GM18909 (cell line): Measurements from ENCODE around the gene TMEM217.
"Not testable (repeated sequence)": the region's sequence is repeated elsewhere in the genome, so short reads cannot be mapped to it uniquely, and the experiment has no call there.

ENCODE experiments used
- ATAC-seq: cut with Tn5 transposase; IDR thresholded peaks from one replicate; pipeline ENCODE4 v1.9.1; 2021; ENCODE audit warnings: mild to moderate bottlenecking; ENCODE audit not compliant: unreplicated experiment, poor library complexity

The TMEM217 gene

GRCh38 chr6:37257634-37258404, at the start of gene TMEM217, which contains the start of gene TBC1D22B:
Gene TMEM217 (minus strand): TSS chr6:37258144. CDS start chr6:37219030, 39,114 bp downstream.
Gene TBC1D22B (plus strand): TSS chr6:37257772. CDS start chr6:37257918, 146 bp downstream.
- ATAC-seq: peak; percentile 97

GRCh38 chr6:37307484-37307883, 49.5 kb upstream of the TMEM217 start:
- not testable (repeated sequence) for ATAC-seq

- ATAC-seq: no peak
Measured at GRCh38 chr6:37306624-37307222, 48.8 kb upstream of the TMEM217 start.

GRCh38 chr6:37305841-37306425, 48.0 kb upstream of the TMEM217 start:
- no peak for ATAC-seq

- no peak for ATAC-seq
Measured at GRCh38 chr6:37304766-37305165, 46.8 kb upstream of the TMEM217 start.

GRCh38 chr6:37303891-37304503, 46.1 kb upstream of the TMEM217 start:
- ATAC-seq: no peak

GRCh38 chr6:37303091-37303660, 45.2 kb upstream of the TMEM217 start:
- no peak for ATAC-seq

GRCh38 chr6:37302086-37302686, 44.2 kb upstream of the TMEM217 start:
- ATAC-seq: no peak

GRCh38 chr6:37299990-37300389, 42.0 kb upstream of the TMEM217 start:
- ATAC-seq: no peak

- ATAC-seq: no peak
Measured at GRCh38 chr6:37298958-37299357, 41.0 kb upstream of the TMEM217 start.

- ATAC-seq: not testable (repeated sequence)
Measured at GRCh38 chr6:37297637-37298036, 39.7 kb upstream of the TMEM217 start.

GRCh38 chr6:37293426-37293825, 35.5 kb upstream of the TMEM217 start:
- ATAC-seq: no peak

GRCh38 chr6:37289931-37290330, 32.0 kb upstream of the TMEM217 start:
- no peak for ATAC-seq

GRCh38 chr6:37288247-37288646, 30.3 kb upstream of the TMEM217 start:
- ATAC-seq: no peak

GRCh38 chr6:37287519-37288157, 29.7 kb upstream of the TMEM217 start:
- ATAC-seq: no peak

GRCh38 chr6:37285861-37286311, 27.9 kb upstream of the TMEM217 start:
- ATAC-seq: no peak

- no peak for ATAC-seq
Measured at GRCh38 chr6:37284781-37285180, 26.8 kb upstream of the TMEM217 start.

GRCh38 chr6:37283671-37284151, 25.8 kb upstream of the TMEM217 start:
- ATAC-seq: no peak

GRCh38 chr6:37283268-37283667, 25.3 kb upstream of the TMEM217 start:
- ATAC-seq: no peak
